Stimulated activated CD4-positive, alpha-beta T cell treated with anti-CD3 and anti-CD28 coated beads, TNF-alpha, amount 100 ng/mL, for 1 hour (primary cell): ENCODE results near the gene MEIS2.

Experiments
- DNase-seq, 3 donors: peaks; one replicate each; pipeline ENCODE4 v3.0.0-alpha.2; 2020; ENCODE audit warnings: low read depth in 3 of 3, low spot score in 1 of 3

MEIS2 gene

DNA sequence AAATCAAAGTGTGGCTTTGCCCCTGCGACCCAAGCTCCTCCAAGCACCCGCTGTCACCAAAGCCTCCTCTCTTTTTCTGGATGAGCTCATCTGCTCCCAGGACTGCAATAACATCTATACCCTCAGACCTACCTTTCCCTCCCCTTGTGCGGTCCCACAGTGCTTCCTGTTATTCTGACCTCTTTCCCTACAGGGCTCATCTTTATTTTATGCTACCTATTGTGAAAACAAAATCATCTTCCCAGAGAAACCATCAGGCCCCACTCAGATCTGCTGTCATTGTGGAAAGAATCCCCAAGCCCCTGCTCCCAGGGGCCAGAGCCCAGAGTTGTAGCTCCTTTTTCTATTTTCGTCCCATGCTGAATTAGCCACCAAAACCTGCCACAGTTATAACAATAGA, 162.2 kb downstream of the MEIS2 start:
- DNase-seq, result no peak

DNA sequence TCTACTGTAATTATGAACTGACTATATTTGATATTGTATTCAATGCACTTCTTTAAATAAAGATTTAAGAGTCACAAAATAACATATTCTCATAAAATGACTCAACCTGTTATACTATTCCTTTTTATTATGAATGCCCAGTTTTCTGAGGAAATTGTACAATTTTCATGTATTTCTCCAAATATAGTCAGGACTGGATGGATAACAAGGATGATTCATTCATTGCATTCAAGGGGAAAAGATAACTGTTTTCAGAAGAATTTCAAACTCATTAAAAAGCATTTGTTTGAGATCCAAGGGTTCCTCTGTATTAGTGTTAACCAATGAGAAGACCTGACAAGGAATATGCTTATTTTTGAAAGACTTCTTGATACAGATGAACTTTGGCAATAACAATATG, 163.7 kb downstream of the MEIS2 start:
- DNase-seq, result no peak

DNA sequence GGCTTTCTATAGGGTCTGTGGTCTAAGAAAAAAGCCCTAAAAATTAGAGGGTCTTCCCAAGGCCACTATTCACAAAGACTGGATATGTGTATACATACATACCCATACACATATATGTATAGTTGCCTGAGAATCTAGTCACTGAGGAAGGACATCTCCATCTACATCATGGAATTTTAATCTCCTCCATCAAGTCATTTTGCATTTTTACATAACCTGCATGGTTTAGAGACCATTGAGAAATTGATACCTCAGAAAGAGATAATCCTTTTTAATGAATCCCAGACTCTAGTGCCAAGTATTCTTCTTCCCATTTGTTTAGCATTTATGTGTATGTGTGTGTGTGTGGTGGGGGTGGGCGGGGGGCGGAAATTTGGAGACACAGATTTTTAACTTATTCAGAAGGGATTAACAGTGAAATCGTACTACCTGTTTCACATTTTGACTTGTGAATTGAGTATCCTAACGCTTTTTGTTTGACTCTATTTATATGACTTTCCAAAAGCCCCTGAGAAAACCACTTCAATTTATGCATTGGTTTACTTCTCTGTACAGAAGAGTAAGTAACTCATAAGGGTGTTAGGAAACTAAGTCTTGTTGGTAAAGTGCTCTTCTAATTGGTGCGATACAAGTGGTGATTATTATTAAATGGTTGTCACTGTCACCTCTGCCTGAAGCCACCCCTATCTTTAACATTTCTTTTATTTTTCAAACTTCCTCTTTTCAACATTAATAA, 166.9 kb downstream of the MEIS2 start:
- no peak for DNase-seq

DNA sequence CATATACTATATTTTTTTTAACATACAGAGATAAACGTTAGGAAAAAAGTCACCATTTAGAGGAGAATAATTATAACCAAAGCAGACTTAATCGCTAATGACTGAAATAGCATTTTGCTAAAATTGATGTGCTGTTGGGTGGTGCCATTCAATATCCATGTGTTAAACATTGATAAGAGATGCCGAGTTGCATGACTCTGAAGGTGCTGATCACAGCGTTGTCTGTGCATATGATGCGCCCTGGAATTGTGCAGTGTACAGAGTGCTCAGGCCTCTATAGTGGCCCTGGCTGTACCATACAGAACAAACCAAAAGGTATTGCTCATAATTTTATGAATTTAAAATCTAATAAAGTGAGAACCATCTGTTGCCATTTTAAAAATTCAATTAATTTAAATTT, 168.3 kb downstream of the MEIS2 start:
- DNase-seq, result no peak

DNA sequence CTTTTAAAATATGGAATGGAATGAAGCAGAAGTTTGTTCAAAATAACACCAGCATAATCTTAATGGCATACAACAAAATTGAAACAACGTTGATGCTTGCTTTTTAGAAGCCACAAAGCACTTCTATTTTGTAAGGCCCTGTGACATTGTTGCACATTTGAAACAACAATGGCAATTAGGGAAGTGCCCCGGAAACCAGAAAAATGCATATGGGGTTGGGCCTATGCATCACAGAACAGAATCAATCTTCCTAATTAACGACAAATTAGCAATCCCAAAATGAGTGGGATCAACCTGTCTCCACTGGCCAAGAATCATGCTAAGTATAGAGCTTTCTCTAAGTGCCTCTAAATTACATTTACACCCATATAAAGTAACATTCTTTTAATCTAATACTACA, 168.9 kb downstream of the MEIS2 start:
- DNase-seq, result no peak

DNA sequence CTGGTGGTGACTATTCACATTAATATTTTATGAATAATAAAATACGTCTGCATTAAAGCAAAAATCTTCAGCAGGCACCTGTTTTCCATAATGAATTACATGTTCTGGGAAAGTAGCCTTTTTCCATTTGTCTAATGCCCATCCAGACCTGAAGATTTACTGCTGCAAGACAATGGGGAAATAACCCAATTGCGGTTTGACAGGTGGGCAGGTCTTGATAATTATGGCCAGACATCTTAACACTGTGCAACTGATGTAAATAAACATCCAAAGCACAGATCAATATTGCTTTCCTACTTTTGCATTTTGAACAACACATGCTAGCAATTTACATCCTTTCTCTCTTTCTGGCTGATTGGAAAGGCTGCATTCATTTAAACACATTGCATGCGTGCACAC, 173.9 kb downstream of the MEIS2 start:
- DNase-seq, result no peak

DNA sequence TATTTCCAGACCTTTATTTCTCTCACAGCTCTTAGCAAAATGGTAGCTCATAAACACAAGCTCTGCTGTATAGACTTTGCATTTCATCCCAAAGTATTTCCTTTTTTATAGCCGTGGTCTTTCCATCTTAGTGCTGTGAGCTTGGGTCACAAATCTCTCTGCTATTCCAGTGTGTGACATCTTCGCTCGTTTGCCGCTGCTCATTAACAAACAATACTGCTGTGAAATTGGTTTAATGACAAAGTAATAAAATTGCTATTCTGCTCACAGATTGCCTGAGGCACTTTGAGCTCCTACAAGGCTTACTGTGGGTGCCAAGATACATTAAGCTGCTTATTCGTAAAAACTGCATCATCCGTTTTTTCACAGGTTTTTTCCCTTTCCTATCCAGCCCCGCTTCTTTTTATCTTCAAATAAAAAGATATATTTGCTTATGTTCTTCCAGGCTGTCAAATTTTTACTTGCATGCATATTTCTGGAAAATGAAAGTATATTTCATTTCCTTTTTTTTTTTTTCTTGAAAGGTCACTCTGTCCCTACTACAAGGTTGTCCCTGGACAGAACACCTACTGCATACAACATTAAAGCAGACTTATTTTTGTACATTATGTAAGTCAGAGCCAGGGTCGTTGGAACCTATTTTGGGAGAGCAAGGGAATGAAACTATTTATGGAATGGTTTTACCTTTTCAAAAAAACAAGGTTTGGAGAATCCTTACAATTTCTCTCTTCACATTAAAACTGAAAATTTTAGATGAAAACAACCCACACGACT, 174.5 kb downstream of the MEIS2 start:
- DNase-seq, result no peak

DNA sequence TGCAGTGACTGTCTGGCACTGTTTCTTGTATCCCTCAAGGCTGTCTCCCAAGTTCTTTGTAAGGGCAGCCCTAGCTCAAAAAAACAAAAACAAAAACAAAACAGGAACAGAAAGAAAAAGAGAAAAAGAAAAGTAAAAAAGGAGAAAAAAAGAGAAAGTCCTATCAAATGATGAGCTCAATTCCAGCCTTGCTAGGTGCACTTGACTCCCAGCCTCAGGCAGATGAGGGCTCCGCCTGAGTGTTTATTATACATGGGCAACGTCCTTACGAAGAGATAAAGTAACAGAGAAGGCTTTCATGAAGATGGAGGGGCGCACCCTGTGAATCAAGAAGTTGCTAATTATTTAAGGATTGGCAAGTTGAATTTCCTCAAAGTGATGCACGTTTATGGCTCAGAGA, 175.3 kb downstream of the MEIS2 start:
- DNase-seq, result no peak

DNA sequence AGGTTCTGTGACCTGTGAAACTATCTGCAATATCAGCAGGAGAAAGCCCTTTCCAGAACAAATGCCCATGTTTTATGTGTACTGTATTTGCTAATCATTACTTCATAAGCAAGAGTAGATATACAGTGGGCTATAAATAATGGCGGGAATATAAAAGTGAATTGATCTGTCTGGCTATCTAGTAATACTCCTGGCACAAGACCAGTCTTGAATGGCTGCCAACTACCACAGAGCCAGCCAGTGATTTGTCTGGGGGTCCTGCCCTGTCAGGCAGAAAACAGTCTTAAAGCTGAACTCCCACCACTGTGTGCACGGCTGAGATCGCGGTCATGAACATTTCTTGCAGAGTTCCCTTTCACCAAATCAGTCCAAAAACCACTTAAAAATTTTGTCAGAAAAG, 176.3 kb downstream of the MEIS2 start:
- no peak for DNase-seq

DNA sequence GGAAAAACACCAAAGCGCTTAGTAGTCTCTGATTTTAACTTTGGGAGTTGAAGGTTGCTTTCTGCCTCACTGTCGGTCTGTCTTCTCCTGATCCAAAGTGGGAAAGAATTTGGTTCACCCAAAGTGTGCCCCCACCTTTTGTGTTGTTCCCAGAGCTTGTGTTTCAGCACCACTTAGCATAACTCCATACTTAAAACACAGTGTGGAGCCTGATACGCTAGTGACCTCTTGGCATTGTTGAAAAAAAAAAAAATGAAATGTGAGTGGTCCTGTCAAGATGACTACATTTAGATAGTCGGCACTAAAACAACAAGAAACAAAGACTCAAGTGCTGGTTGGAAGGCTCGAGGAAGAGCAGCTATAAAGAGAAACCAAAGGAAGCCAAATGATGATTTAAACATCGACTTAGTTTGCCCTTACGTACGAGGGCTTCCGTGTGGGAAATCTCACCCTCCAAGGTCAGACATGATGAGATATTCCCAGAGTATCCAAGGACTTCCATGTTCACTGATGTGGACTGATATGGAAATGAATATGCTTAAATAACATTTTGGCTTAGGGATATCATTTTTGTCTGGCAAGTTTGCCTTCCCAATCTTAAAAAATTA, 178.8 kb downstream of the MEIS2 start:
- no peak for DNase-seq

DNA sequence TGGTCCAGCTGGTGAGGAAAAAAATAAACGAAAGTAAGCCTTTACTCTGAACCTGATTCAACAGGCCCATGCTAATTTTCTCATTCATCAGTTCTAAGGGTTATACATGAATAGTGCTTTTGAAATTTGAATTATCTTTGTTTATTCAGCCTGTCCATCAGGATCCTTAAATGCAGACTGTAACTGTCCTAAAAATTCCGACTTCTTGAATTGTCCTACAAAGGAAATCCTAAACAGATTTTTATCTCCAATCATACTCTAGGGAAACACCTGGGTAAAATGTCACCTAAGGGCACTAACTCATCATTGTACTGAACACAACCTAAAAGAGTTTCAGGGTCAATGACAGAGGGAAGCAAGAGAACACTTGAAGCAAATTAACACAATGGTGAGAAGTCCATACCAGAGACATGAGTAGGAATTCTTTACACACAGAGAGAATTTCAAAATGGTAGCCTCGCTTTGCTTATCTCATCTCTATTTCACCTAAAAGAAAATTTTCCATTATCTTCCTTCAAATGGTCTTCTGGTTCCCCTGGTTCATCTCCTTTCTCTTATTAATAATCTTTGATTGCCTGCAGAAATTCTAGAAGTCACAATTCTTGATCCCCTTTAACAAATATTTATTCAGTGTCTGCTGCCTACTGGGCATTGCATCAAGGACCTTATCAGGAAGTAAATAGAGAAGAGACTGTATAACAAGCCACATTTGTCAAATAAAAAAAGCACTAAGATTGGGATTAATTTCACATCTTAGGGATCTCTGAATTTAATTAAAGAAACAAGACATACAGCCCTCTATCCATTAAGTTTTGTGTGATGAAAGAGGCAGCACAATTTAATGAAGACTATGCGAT, 182.7 kb downstream of the MEIS2 start:
- no peak for DNase-seq

DNA sequence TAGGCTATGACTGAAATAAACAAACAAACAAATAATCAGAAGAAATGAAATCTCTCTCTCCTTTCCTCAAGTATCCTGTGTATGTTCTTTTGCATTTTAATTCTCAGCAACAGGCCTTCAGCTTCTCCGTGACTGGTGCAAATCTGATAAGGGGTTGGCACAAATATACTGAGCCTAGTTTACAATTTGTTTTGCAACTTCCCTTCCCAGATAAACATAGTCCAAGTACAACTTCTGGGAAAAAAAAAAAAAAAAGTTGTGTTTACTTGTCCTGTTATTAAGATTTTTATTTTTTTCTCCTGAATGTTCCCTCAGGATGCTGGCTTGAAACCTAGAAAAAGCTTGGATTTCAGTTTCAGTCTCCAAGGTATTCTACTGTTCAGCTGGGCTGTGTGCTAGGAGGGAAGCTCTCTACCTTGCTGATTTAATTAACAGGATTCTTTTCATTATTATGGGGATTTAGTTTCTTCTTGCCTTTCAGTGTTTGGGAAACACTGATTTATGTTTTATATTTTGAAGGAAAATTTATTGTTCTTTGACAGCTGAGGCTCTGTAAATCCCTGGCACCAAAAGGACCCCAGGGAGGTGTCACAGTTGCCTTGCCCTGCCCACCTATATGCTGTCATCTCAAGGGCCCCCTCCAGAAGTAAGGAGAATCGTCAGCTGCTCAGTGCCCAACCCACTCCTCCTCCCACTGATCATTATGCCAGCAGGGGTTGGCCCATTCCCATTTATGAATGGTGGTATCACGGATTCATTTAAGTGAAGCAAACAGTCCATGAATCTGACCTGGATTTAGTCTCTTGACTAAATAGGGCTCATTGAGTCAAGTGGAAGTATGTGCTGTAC, 185.2 kb downstream of the MEIS2 start:
- no peak for DNase-seq

DNA sequence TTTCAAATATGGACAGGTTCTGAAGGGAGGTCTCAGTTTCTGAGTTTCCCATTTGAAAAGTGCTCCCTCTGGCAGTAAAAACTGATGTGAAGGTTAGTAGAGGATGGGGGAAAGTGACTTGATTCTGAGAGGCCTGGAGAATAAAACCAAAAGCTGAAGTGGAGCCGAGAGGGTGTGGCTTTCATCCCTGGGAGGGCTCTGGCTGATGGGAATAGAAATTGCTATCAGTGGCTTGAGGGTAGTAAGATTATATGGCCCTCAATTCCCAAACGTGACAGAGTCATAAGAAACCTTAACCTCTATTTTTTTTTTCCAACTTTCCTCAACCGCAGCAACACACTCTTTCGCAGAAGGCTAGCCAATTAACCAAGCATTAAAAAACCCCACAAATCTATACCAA, 185.9 kb downstream of the MEIS2 start:
- no peak for DNase-seq

DNA sequence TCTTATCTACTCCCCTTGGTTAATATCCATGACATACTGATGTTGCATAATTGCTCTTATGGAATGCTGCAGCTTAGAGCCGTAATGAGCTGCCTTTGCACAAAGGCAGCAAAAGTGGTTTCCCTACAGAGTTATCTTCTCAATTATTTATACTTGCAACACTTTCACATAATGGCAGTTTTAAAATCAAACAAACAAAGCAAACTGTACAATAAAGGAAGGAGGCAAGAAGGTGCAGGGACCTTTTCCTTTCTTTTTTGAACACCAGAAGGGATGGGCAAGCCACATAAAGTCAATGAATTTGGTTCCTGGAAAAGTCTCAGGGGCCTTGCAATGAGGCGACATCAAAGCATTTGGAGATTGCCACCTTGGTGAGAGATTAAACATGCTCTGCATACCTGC, 188.0 kb downstream of the MEIS2 start:
- DNase-seq, result no peak

DNA sequence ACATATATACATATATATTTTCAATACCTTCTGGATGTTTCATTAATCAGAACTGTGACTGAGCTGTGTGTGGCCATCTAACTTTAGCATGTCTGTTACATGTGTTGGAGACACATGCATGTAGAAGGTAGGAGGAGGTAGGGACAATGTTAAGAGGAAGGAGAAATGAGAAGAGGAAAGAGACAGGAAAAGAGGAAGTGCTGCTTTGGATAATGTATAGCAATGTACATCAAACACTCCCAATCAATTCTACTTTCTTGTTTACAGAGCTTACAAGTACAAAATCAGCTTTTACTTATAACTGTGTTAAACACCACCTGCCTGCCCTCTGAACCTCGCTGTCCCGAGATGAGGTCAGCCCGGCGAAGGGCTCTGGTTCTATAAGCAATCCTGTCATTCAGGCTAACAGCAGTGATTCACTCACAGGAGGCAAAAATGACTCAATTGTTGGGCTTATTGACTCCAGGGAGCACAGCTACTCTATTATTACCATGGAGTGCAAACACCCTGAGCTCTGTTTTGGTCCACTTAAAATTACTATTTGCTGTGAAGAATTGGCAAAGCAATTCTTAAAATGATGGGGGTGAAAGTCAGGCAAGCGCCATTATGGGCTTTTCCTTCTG, 188.9 kb downstream of the MEIS2 start:
- no peak for DNase-seq

DNA sequence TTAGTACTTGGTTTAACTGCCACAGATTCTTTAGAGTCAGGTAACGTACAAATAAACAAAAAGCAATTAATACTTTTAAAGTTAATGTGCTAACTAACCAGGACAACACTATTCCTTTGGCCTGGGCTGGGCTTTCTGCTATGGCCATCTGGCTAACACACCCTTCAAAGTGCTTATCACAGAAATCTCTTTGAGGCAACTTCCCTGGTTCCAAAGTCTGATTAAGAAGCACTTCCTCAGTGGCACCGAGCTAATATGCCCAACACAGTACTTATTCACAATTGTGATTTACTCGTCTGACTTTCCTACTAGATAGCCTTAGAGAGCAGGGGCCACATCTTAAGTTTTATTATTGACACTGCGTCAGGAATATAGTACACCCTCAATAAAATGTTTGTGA, 191.4 kb downstream of the MEIS2 start:
- DNase-seq, result no peak

DNA sequence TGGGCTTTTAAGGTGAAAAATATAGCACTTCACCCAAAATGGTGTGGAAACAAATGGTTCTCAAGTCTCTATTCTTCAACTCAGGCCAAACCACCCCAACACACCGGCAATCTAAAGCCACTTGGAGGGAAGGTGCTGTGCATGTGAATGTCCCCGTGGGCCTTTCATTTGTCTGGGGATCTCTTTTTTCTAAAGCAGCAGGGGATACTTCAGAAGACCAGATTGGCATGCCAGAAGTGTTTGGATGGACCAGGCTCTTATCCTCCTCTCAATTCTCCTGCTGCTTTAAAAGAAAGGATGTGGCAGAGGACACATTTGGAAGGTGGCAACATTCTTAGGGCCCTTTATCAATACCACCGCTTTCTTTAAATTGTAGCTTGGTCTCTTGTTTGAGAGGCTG, 193.1 kb downstream of the MEIS2 start:
- no peak for DNase-seq

DNA sequence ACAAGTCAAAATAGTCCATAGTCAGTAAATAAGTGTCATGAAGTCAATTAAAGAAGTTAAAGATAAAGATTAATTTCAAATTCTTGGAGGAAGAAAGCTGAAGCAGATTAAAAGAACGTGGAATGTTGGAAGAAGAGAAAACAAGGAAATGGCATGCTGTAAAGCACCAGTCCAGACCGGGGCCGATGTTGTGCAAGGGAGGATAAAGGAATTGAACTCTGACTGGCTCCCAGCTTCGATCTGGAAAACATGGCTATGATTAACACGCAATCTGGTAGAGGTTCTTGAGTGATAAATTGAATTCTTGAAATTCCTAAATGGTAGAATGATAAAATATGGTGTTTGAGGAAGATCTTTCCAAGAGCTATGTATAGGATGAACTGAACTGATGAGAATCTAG, 194.4 kb downstream of the MEIS2 start:
- no peak for DNase-seq

DNA sequence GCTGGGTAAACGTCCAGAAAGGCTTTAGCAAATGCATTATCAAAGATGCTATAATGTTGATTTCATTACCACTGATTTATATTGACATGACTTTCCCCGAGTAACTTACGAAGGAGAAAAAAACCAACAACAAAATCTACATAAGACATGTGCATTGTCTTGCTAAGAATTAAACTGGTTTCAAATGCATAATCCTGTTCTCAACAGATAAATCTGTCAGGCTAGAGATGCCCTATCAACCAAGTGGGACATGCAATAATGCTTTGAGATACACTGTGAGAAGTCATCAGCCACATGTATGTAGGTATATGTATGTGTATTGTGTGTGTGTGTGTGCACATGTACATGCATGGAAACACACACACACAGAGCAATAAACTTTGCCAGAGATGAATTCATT, 195.6 kb downstream of the MEIS2 start:
- DNase-seq, result no peak

DNA sequence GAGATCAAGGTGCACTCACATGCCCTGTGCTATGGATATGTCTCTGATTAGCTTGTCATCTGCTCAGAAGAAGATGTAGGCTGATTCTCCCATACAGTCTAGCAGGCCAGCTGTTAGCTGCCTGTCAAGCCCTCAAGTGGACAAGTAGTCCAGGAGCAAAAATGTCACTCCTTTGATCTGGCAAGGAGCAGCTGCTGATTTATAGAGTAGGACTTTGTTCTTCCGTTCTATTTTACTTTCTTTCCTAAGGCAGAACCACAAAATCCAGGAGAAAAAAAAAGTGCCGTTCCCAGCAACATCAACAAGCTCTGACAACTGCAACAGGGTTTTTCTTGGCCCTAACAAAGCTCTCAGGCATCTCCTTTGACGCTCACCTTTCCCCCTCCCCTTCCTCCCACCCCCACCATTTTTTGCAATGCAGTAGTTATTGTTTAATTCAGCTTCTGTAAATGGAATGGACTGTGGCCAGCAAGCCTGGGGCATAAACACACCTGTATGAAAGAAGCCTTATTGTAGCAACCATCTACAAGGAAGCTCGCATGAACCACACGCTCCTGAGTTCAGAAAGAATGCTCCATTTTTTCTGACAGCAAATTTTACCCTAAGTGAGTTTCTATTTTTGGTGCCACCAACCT, 196.3 kb downstream of the MEIS2 start:
- DNase-seq, result no peak
